Mesenchymal stem cell (in vitro differentiated cells and primary cell): ENCODE measurements around the gene PRXL2A.

Source experiments
- DNase-seq: peaks from one replicate; pipeline ENCODE4 v3.0.0-alpha.2; 2013
- H2AFZ ChIP-seq: one replicate; pipeline ENCODE4 v1.6.1; 2013; ENCODE audit warnings: low read depth, mild to moderate bottlenecking, control low read depth, inconsistent platforms, low read length, moderate library complexity
- H2AK5ac ChIP-seq: 2 replicates; pipeline ENCODE4 v1.6.1; 2013; ENCODE audit warnings: low read length, moderate library complexity, mild to moderate bottlenecking, inconsistent platforms; ENCODE audit not compliant: severe bottlenecking
- H2BK120ac ChIP-seq: one replicate; pipeline ENCODE4 v1.6.1; 2013; ENCODE audit warnings: low read depth, mild to moderate bottlenecking, inconsistent platforms, low read length, moderate library complexity
- H2BK12ac ChIP-seq, 2 experiments: one replicate each; pipeline ENCODE4 v1.6.1; 2013; ENCODE audit warnings: inconsistent platforms in 2 of 2, low read length in 2 of 2, mild to moderate bottlenecking in 2 of 2, moderate library complexity in 2 of 2, control low read depth in 1 of 2
- H2BK15ac ChIP-seq: one replicate; pipeline ENCODE4 v1.6.1; 2013; ENCODE audit warnings: mild to moderate bottlenecking, low read depth, inconsistent platforms; ENCODE audit not compliant: poor library complexity, severe bottlenecking
- H2BK5ac ChIP-seq: 2 replicates; pipeline ENCODE4 v1.6.1; 2013; ENCODE audit warnings: low read depth, mild to moderate bottlenecking, low read length, control low read depth, inconsistent platforms; ENCODE audit not compliant: poor library complexity, severe bottlenecking
- H3K14ac ChIP-seq, 2 experiments: one replicate each; pipeline ENCODE4 v1.6.1; 2013; ENCODE audit warnings: inconsistent platforms in 2 of 2, low read length in 2 of 2, control low read depth in 1 of 2, mild to moderate bottlenecking in 1 of 2, moderate library complexity in 1 of 2
- H3K18ac ChIP-seq, 2 experiments: one replicate each; pipeline ENCODE4 v1.6.1; 2013; ENCODE audit warnings: inconsistent platforms in 2 of 2, low read length in 2 of 2, control low read depth in 1 of 2, low read depth in 1 of 2, mild to moderate bottlenecking in 1 of 2
- H3K23ac ChIP-seq, 2 experiments: one replicate each; pipeline ENCODE4 v1.6.1; 2013; ENCODE audit warnings: inconsistent platforms in 2 of 2, low read length in 2 of 2, mild to moderate bottlenecking in 2 of 2, moderate library complexity in 2 of 2, control low read depth in 1 of 2
- H3K27ac ChIP-seq: 2 replicates; pipeline ENCODE4 v1.5.1; 2013; ENCODE audit warnings: mild to moderate bottlenecking, moderate library complexity, low read length, control low read depth, inconsistent platforms; ENCODE audit not compliant: poor library complexity, severe bottlenecking
- H3K27me3 ChIP-seq, 2 experiments: 2 replicates each; pipeline versions ENCODE4 v1.6.1 to v1.7.0; 2013; ENCODE audit warnings: low read length in 2 of 2, mild to moderate bottlenecking in 2 of 2, moderate library complexity in 2 of 2, control low read depth in 1 of 2, inconsistent platforms in 1 of 2; ENCODE audit not compliant: control insufficient read depth in 1 of 2, insufficient read depth in 1 of 2
- H3K36me3 ChIP-seq, 2 experiments: 2 replicates each; pipeline versions ENCODE4 v1.6.1 to v1.7.0; 2013; ENCODE audit warnings: low read length in 2 of 2, control low read depth in 1 of 2, inconsistent platforms in 1 of 2, low read depth in 1 of 2, mild to moderate bottlenecking in 1 of 2; ENCODE audit not compliant: insufficient read depth in 2 of 2, control insufficient read depth in 1 of 2
- H3K4ac ChIP-seq, 2 experiments: one replicate each; pipeline ENCODE4 v1.6.1; 2013; ENCODE audit warnings: inconsistent platforms in 2 of 2, low read length in 2 of 2, mild to moderate bottlenecking in 2 of 2, moderate library complexity in 2 of 2, control low read depth in 1 of 2, low read depth in 1 of 2
- H3K4me1 ChIP-seq: 2 replicates; pipeline ENCODE4 v1.6.1; 2013; ENCODE audit warnings: low read depth, low read length, control low read depth; ENCODE audit not compliant: control insufficient read depth, insufficient read depth
- H3K4me2 ChIP-seq: 2 replicates; pipeline ENCODE4 v1.6.1; 2013; ENCODE audit warnings: low read length, mild to moderate bottlenecking, inconsistent platforms; ENCODE audit not compliant: poor library complexity, severe bottlenecking
- H3K4me3 ChIP-seq, 2 experiments: 2 replicates each; pipeline versions ENCODE4 v1.5.1 to v1.7.0; 2013; ENCODE audit warnings: low read length in 2 of 2, mild to moderate bottlenecking in 2 of 2, control low read depth in 1 of 2, low read depth in 1 of 2; ENCODE audit not compliant: insufficient read depth in 1 of 2
- H3K79me1 ChIP-seq: replicated peaks from 2 replicates; pipeline ENCODE4 v1.6.1; 2013; ENCODE audit warnings: mild to moderate bottlenecking, control low read depth, low read length, inconsistent platforms; ENCODE audit not compliant: poor library complexity, severe bottlenecking
- H3K9ac ChIP-seq: 2 replicates; pipeline ENCODE4 v1.7.0; 2013; ENCODE audit warnings: mild to moderate bottlenecking, low read length, moderate library complexity
- H3K9me3 ChIP-seq: 2 replicates; pipeline ENCODE4 v1.7.0; 2013; ENCODE audit warnings: mild to moderate bottlenecking, low read length; ENCODE audit not compliant: control insufficient read depth
- H4K8ac ChIP-seq: one replicate; pipeline ENCODE4 v1.6.1; 2013; ENCODE audit warnings: inconsistent platforms, mild to moderate bottlenecking, low read length, moderate library complexity
- H4K91ac ChIP-seq: one replicate; pipeline ENCODE4 v1.6.1; 2013; ENCODE audit warnings: mild to moderate bottlenecking, low read length, inconsistent platforms
- WGBS: methylation state at CpG from one replicate; pipeline ENCODE4 v1.1.7; 2013; ENCODE audit warnings: mixed read lengths; 5-methylcytosine and 5-hydroxymethylcytosine counted together

The PRXL2A gene

DNA sequence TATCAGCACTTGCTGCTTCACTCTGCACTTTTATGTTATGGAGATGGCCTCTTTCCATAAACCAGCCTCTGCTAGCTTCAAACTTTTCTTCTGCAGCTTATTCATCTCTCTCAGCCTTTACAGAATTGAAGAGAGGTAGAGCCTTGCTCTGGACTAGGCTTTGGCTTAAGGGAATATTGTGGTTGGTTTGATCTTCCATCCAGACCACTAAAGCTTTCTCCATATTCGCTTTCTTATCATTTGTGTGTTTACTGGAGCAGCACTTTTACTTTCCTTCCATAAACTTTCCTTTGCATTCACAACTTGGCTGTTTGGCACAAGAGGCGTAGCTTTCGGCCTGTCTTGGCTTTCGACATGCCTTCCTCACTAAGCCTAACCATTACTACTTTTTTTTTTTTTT, 28.2 kb upstream of the PRXL2A start:
- no peaks in the 10 kb centered on the region for H3K9me3 ChIP-seq
- no peak overlapping the region for H2BK15ac ChIP-seq
- H4K91ac ChIP-seq = no peak overlapping the region
- H3K4ac ChIP-seq = no peak overlapping the region
- H3K18ac ChIP-seq = no peak overlapping the region
- H3K27me3 ChIP-seq = peaks cover 5 to 14% of the 10 kb centered on the region in 2 experiments
- H3K9ac ChIP-seq = no peak overlapping the region
- no peak overlapping the region for H4K8ac ChIP-seq
- H3K4me3 ChIP-seq = no peak overlapping the region
- no peak overlapping the region for H3K14ac ChIP-seq
- no peak overlapping the region for H2BK5ac ChIP-seq
- no peak overlapping the region for H2BK12ac ChIP-seq
- no peak overlapping the region for H2BK120ac ChIP-seq
- 85% methylated on average over 4 of the region's 4 CpGs for WGBS
- H3K4me2 ChIP-seq = no peak overlapping the region
- H3K4me1 ChIP-seq = no peaks in the 10 kb centered on the region
- no peak for DNase-seq
- no peaks in the 10 kb centered on the region for H3K36me3 ChIP-seq
- no peak overlapping the region for H3K27ac ChIP-seq
- no peak overlapping the region for H3K23ac ChIP-seq
- H2AFZ ChIP-seq = no peak overlapping the region
- no peak overlapping the region for H2AK5ac ChIP-seq
- H3K79me1 ChIP-seq = no peaks in the 10 kb centered on the region

DNA sequence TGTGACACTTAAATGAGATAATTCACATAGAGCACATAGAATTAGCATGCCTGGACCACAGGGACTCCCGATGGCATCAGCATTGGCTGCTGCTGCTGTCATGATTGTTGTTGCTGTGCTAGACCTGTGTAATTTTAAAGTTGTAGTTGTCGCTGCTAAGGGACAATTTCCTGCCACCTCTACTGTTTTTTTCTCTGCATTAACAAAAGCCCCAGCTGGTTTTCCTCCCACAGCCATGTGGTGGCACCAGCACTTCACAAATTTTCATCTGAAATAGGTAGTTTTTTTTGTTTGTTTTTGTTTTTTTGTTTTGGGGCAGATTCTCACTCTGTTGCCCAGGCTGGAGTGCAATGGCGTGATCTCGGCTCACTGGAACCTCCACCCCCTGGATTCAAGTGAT, 25.4 kb upstream of the PRXL2A start:
- H3K27me3 ChIP-seq = peaks cover 5 to 8% of the 10 kb centered on the region in 2 experiments
- H2BK120ac ChIP-seq = no peak overlapping the region
- H3K23ac ChIP-seq = no peak overlapping the region
- 8% methylated on average over 2 of the region's 4 CpGs for WGBS
- DNase-seq = peak; percentile 63
- H3K36me3 ChIP-seq = no peaks in the 10 kb centered on the region
- no peak overlapping the region for H2AK5ac ChIP-seq
- no peak overlapping the region for H3K14ac ChIP-seq
- H3K4ac ChIP-seq = no peak overlapping the region
- H3K9me3 ChIP-seq = no peaks in the 10 kb centered on the region
- no peak overlapping the region for H3K4me2 ChIP-seq
- no peak overlapping the region for H3K4me3 ChIP-seq
- no peak overlapping the region for H2AFZ ChIP-seq
- no peak overlapping the region for H3K9ac ChIP-seq
- H4K8ac ChIP-seq = peak overlapping the region; percentile 69
- H2BK5ac ChIP-seq = no peak overlapping the region
- H3K18ac ChIP-seq = no peak overlapping the region
- no peaks in the 10 kb centered on the region for H3K4me1 ChIP-seq
- H4K91ac ChIP-seq = no peak overlapping the region
- H3K79me1 ChIP-seq = no peaks in the 10 kb centered on the region
- H2BK12ac ChIP-seq = no peak overlapping the region
- H3K27ac ChIP-seq = no peak overlapping the region
- peak overlapping the region; percentile 26 for H2BK15ac ChIP-seq

DNA sequence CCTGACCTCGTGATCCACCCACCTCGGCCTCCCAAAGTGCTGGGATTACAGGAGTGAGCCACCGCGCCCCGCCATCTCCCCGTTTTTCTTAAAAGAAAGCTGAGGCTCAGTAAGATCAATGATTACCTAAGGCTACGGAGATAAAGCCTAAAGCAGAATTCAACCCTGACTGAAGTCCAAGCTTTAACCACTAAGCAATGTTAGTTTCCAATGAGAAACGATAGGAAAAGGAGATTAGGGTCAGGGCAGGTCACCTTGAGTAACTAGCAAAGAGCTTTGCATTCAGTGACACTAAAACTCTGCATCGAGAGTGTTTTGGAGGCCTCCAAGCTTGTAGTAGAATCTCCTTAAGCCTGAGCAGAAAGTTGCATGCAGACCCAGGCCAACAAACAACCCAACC, 17.6 kb upstream of the PRXL2A start:
- no peaks in the 10 kb centered on the region for H3K9me3 ChIP-seq
- H2BK120ac ChIP-seq = no peak overlapping the region
- no peaks in the 10 kb centered on the region for H3K36me3 ChIP-seq
- no peak overlapping the region for H3K27ac ChIP-seq
- DNase-seq = no peak
- H3K14ac ChIP-seq = no peak overlapping the region
- no peak overlapping the region for H2BK15ac ChIP-seq
- H4K8ac ChIP-seq = no peak overlapping the region
- H3K4ac ChIP-seq = no peak overlapping the region
- no peak overlapping the region for H3K23ac ChIP-seq
- H3K9ac ChIP-seq = no peak overlapping the region
- H2AFZ ChIP-seq = no peak overlapping the region
- no peak overlapping the region for H3K4me3 ChIP-seq
- H2BK12ac ChIP-seq = no peak overlapping the region
- no peak overlapping the region for H2BK5ac ChIP-seq
- H3K79me1 ChIP-seq = no peaks in the 10 kb centered on the region
- no peaks in the 10 kb centered on the region for H3K4me1 ChIP-seq
- H3K27me3 ChIP-seq = peaks cover 0 to 5% of the 10 kb centered on the region in 2 experiments
- H3K4me2 ChIP-seq = no peak overlapping the region
- H2AK5ac ChIP-seq = no peak overlapping the region
- 89% methylated on average over 9 of the region's 9 CpGs for WGBS
- H3K18ac ChIP-seq = no peak overlapping the region
- H4K91ac ChIP-seq = no peak overlapping the region

DNA sequence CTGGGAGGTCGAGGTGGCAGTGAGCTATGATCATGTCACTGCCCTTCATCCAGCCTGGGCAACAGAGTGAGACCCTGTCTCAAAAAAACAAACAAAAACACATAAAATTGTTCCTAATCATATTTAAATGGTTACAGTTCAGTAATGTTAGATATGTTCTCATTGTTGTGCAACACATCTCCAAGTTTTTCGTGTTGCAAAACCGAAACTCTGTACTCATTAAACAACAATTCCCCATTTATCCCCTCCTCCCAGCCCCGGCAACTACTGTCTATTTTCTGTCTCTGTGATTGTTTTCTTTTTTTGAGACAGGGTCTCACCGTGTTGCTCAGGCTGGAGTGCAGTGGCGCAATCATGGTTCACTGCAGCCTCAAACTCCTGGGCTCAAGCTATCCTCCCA, 16.1 kb upstream of the PRXL2A start:
- no peak overlapping the region for H3K4ac ChIP-seq
- H2BK12ac ChIP-seq = no peak overlapping the region
- H3K4me1 ChIP-seq = no peaks in the 10 kb centered on the region
- no peak for DNase-seq
- 86% methylated on average over 5 of the region's 6 CpGs for WGBS
- H2AFZ ChIP-seq = no peak overlapping the region
- H4K8ac ChIP-seq = no peak overlapping the region
- no peak overlapping the region for H3K4me2 ChIP-seq
- H3K14ac ChIP-seq = no peak overlapping the region
- H3K9me3 ChIP-seq = no peaks in the 10 kb centered on the region
- no peak overlapping the region for H3K4me3 ChIP-seq
- H3K27me3 ChIP-seq = peaks cover 5 to 9% of the 10 kb centered on the region in 2 experiments
- H3K9ac ChIP-seq = no peak overlapping the region
- H3K18ac ChIP-seq = no peak overlapping the region
- no peaks in the 10 kb centered on the region for H3K36me3 ChIP-seq
- H2BK5ac ChIP-seq = no peak overlapping the region
- no peaks in the 10 kb centered on the region for H3K79me1 ChIP-seq
- H2AK5ac ChIP-seq = no peak overlapping the region
- H2BK120ac ChIP-seq = no peak overlapping the region
- H3K23ac ChIP-seq = no peak overlapping the region
- no peak overlapping the region for H4K91ac ChIP-seq
- no peak overlapping the region for H3K27ac ChIP-seq
- H2BK15ac ChIP-seq = no peak overlapping the region
